HG02973 (cell line): ENCODE data around the gene CS.
"Not testable (repeated sequence)": the region's sequence is repeated elsewhere in the genome, so short reads cannot be mapped to it uniquely, and the experiment has no call there.

Experiments used
- ATAC-seq: cut with Tn5 transposase; IDR thresholded peaks from one replicate; pipeline ENCODE4 v1.9.1; 2021; ENCODE audit warnings: moderate library complexity; ENCODE audit not compliant: unreplicated experiment

Gene CS

DNA sequence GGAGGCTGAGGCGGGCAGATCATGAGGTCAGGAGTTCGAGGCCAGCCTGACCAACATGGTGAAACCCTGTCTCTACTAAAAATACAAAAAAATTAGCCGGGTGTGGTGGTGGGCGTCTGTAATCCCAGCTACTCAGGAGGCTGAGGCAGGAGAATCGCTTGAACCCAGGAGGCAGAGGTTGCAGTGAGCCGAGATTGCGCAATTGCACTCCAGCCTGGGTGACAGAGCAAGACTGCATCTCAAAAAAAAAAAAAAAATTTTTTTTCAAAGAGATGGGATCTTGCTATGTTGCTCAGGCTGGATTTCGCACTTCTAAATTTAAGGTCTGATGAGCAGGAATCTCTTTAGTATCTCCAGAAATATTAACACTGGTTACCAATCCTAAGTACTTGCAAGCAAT is 21.5 kb upstream of the CS start:
- not testable (repeated sequence) for ATAC-seq

DNA sequence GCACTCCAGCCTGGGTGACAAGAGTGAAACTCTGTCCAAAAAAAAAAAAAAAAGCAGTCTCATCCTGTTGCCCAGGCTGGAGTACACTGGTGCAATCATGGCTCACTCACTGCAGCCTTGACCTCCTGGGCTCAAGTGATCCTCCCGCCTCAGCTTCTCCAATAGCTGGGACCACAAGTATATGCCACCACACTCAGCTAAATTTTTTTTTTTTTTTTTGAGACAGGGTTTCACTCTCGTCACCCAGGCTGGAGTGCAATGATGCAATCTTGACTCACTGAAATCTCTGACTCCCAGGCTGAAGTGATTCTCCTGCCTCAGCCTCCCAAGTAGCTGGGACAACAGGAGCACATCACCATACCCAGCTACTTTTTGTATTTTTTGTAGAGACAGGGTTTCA is 20.9 kb upstream of the CS start:
- ATAC-seq, result no peak

DNA sequence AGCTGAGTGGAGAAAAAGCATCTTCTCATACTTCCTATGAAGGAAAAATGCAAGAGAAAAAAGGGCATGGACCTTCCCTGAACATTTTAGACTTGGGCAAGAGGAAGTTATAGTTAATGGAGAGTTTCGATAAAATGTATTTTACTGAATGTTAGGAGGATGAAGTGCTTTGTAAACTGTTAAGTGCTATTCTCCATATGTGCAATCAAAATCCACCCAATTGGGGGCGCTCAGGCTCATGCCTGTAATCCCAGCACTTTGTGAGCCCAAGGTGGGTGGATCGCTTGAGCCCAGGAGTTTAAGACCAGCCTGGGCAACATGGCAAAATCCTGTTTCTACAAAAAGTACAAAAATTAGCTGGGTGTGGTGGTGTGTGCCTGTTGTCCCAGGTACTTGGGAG is 17.5 kb upstream of the CS start:
- ATAC-seq, result no peak

DNA sequence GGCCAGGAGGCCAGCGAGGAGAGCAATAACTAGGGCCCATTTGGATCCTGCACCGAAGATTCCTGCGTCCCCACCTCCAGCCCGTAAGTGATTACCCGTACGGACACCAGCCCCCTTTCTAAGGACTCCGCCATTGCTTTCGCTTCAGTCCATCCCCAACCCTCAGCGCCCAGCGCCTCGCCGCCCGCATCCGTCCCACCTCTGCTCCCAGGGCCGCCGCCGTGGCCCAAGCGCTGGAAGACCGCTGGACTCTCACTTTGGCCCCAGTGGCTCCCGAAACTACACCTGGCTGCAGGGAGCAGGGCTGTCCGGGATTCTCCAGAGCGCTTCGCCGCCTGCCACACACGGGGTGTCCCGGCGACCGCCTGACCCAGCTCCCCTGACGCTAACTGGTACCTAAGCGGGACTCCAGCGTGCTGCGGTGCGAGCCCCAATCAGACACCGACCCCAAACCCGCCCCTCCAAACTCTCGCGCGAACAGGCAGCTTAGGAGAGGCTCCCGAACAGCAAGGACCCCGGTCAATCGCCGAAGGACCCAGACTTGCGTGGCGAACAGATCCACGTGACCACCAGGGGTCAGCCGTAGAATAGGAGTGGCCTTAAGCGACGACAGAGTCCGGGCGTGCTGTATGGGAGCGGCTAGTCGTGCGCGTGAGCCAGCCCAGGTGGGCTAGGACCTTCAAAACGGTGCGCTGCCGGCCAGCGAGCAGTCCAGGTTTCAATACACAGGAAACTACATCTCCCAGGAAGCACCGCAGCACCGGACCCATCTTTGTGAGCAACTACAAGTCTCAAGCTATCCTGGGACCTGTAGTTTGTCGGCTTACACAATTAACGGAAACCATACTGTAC is 15.7 kb upstream of the CS start, which contains the start of gene CNPY2:
TSS of gene CNPY2 (minus strand) at position 367 of the 852 bp plus-strand sequence. CDS start 771 bp downstream, outside the sequence.
- ATAC-seq, result peak; percentile 84

DNA sequence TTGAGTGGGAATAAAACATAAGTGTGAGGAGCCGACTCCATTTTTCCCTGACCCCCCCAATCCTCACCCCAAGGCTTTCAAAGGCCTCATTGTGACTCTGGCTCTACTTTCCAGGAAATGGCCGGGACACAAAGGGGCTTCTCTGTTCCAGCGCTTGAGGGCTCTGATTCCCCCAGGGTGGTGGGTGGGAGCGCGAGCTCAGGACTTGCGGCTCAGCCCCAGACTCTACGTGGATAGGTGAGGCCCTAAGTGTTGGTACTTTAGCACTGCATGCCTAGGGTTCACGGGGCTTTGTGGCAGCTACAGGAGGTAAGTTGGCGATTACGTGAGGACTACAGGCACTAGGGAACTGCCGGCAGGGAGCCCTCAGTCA is 15.1 kb upstream of the CS start:
- ATAC-seq, result no peak

DNA sequence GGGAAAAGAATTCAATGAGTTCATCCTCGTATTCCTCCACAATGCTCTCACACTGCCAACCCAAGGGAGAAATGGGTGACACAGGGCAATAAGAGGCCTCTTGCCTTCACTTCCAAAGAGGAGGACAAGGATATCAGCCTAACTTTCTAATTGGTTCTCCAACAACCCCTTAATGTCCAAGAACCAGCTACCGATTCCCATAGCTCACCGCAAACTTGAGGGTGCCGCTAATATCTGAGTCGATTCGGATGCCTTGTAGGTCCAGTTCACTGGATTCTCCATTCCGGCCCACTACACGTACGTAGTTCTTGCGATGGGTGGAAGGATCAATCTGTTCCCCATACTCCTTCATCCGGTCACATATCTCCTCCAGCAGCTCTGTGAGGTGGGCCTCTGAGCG is 10.9 kb upstream of the CS start:
- ATAC-seq, result no peak

DNA sequence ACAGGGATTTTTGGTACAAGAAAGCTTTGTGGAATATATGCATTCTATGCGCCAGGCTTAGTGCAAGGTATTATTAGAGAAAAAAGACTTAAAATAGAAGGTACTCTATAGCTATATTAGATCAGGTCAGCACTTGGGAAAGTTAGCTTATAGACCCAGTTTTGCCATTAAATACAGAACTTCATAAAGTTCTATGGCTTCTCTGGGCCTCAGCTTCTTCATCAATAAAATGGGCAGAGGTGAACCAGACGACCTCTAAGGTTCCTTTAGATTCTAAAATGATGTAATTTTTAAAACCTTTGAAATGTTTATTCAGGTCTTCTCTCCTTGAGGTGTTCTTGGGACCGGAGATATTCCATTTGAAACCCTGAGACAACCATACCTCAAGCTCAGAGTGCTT is 8.6 kb upstream of the CS start:
- no peak for ATAC-seq

DNA sequence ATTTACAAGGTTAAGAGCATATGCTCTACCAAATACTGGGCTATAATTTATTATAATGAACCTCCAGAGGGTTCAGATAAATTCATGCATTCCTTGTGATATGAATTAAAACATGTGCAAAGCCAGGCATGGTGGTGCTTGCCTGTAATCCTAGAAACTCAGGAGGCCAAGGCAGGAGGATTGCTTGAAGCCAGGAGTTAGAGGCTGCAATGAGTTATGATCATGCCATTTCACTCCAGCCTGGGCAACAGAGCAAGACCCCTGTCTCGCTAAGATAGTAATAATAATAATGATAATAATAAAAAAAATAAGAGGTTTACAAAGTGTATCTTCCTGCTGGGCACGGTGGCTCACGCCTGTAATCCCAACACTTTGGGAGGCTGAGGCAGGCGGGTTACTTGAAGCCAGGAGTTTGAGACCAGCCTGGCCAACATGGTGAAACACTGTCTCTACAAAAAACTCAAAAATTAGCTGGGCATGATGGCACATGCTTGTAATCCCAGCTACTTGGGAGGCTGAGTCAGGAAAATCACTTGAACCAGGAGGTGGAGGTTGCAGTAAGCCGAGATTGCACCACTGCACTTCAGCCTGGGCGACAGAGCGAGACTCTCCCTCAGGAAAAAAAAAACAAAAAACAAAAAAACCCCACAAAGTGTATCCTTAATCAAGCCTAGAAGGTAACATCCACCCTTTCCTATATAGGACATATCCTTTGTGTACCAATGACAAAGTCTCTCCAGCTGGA is 7.3 kb upstream of the CS start:
- ATAC-seq, result no peak

DNA sequence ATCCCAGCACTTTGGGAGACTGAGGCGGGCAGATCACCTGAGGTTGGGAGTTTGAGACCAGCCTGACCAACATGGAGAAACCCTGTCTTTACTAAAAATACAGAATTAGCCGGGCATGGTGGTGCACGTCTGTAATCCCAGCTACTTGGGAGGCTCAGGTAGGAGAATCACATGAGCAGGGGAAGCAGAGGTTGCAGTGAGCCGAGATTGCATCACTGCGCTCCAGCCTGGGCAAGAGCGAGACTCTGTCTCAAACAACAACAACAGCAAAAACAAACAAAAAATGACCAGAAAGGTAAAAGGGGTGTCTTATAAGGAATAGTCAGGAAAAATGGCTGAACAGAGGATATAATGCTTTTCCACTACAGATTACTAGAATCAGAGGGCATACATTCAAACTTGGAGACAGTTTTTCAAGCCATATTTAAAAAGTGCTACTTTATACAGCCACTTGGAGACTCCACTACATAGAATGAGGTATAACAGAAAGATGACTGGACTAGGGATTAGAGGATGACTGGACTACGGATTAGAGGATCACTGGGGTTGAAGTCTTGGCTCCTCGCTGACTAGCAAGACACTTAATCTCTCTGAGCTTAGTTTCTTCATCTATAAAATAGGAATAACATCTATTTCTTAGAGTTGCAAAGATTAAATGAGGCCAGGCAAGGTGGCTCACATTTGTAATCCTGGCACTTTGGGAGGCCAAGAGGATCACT is 4.9 kb upstream of the CS start:
- ATAC-seq, result no peak

DNA sequence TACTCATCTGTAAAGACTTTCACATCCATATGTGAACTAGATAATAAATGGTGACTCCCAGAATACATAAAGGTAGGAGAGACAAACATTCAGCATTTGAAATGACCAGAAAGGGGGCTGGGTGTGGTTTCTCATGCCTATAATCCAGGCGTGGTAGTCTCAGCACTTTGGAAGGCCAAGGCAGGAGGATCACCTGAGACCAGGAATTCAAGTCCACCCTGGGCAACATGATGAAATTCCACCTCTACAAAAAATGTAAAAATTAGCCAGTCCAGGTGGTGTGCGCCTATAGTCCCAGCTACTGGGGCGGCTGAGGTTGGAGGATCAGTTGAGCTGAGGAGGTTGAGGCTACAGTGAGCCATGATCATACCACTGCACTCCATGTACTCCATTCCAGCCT is 4.1 kb upstream of the CS start:
- no peak for ATAC-seq

DNA sequence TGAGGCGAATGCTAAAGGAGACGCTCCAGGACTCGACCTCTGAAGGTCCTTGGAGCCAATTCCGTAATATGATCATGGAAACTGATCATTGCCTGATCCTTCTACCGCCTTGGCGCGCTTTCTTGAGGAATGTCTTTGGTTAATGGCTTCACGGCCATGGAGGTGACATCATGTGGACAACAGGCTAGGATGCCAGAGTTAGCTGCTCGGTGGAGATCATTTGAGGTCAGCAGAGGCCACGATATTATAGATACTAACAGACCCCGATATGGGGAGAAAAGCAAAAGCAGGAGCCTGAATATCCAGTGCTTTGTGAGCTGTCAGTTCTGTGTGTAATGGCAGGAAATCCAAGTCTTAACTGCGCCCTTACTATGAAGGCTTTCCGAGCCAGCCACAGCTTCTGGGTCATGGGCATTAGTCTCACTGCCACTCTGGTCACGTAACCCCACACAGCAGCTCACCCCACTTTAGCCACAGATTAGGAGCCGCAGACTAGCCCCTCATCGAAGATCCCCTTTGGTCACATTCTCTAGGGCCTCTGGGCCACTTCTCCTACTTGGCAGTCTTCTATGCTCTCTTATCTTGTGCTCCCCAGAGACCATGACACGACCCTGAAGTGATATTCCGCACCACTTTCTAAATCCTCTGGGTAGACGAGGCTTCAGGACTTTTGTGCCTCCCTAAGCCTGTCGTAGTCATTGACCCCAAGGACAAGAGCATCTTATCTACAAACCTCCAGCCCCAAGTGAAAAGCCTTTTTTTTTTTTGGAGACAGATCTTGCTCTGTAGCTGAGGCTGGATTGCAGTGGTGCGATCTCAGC is 724 bp upstream of the CS start:
- ATAC-seq, result no peak

DNA sequence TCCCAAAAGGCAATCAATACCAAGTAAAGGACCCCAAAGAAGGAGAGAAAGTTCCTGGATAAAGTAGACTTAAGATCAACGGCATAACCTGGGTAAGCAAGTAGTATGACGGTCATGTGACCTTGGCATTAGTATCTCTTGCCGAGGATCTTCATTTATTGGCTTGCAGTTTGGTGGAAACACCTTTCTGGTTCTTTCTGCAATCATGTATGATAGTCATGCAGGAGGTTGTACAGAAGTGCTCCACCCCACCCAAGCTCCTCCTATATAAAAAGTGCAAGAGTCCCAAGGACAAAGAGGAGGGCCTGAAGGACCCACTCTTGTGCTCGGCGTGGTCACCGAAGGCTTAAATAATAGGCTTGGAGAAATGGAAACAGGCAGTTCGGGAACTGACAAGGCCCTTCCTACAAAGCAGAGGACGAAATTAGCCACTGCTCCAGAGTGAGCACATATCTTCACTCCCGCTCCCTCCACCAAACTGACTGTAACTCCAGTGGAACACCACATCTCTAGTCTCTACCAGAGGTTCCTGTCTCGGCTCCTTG is 750 bp downstream of the CS start:
- ATAC-seq, result no peak

DNA sequence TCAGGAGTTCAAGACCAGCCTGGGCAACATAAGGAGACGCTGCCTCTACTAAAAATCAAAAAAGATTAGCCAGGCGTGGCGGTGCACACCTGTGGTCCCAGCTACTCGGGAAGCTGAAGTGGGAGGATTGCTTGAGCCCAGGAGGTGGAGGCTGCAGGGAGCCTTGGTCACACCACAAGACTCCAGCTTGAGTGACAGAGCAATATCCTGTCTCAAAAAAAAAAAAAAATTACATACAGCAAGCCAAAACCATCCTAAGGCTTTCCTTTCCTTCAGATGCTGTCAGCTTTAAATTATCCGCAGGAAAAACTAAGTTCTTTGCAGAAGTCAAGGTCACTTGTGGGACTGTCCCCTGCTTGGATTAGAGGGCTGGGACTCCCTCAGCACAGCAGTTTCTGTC is 1.3 kb downstream of the CS start:
- ATAC-seq, result no peak

DNA sequence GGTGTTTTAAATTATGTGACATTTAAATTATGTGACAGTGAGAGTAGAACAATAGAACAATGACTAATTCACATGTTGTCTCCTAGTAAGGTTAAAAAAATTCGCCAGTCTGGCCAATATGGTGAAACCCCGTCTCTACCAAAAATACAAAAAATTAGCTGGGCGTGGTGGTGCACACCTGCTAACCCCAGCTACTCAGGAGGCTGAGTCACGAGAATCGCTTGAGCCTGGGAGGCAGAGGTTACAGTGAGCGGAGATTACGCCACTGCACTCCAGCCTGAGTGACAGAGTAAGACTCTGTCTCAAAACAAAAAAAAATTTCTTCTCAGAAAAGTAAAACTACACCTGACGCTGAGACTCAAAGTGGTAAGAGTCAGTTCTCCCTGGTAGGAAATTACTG is 2.7 kb downstream of the CS start:
- no peak for ATAC-seq

DNA sequence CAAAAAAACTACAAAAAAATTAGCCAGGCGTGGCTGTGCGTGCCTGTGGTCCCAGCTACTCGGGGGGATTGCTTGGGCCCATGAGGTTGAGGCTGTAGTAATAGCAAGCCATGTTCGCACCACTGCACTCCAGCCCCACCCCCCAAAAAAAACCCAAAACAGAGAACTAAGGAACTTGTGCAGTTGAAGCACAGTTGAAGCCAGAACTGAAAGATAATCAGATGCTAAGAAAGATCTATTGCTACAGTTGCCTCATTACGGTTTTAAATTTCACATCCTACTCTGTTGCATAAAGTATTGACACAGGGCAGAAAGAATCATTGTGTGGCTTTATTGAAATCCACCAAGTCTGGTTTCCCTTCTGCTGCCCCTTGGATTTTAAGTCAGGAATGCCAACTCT is 3.8 kb downstream of the CS start:
- ATAC-seq, result no peak

DNA sequence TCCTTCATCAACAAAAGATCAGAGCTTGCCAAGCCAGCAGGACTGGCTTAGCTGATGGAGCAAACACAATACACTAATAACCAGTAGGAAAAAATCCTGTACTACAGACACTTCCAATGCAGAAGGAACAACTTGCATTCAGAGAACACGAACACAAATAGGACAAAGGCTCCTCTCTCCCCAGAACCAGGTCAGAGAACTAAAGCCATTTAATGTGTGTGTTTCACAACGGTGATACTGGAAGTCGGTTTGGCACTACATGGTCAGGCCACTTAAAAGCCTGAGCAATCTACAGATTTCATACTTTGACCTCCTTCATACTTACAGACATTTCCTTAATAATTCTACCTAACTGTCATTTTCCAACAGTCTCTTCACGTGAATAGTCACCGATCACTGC is 6.3 kb downstream of the CS start:
- no peak for ATAC-seq

DNA sequence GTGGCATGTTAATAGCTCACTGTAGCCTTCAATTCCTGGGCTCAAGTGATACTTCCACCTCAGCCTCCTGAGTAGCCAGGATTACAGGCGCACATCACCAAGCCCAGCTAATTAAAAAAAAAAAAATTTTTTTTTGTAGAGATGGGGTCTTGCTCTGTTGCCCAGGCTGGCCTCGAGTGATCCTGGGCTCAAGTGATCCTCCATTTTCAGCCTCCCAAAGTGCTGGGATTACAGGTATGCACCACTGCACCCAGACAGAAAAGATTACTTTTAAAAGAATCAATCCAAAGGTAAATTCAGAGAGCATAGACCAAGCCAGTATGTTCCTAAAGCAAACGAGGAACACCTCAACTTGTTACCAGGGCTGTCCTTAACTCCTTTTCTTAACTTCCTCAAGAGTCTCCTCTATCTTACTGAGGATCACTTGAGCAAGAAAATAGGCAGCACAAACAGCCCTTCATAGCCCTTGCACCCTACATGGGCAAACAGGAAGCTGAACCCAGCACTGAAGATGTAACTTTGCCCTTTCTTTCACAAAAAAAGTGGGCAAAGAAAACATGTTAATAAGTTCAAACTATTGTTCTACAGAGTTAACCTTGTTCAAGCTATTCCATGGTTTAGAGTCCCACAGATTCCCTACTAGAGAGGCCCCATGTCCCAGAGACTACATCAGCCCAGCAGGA is 11.3 kb downstream of the CS start:
- ATAC-seq, result no peak

DNA sequence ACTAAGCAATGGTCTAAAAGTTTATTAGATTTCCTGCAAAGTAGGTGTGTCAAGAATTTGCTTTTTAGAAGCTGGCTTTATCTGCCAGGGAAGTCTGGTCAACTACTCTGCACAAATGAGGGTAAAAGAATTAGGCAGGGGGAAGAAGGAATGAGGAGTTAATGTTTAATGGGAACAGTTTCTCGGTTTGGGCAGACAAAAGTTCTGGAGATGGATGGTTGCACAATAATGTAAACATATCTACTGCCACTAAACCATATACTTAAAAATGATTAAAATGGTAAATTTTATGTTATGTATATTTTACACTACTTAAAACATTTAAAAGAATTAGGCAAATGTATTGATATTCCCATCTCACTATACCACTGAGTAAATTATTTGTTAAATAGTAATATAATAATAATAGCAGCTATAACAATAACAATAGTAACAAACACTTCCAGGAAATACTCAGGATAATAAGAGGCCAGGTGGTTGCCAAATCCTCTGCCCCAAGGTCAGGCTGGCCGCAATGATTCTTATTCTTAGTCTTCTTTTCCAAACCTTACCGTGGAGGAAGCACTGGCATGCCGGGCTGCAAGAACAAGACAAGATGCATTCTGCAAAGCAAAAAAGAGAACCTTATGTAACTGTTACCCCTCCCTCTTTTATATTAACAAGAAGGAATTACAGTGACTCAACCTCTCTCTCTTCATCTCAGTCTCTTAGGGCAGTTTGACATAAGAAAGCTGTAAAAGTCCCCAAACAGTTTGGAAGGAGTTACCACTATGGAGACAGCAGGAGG is 13.9 kb downstream of the CS start:
- no peak for ATAC-seq

DNA sequence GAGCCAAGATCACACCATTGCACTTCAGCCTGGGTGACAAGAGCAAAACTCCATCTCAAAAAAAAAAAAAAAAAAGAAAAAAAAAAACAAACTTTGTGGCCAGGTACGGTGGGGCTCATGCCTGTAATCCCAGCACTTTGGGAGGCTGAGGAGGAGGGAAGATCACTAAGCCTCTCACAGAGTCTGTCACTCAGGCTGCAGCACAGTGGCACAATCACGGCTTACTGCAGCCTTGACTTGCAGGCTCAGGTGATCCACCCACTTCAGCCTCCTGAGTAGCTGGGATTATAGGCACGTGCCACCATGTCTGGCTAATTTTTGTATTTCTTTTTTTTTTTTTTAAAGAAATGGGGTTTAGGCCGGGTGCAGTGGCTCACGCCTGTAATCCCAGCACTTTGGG is 15.9 kb downstream of the CS start:
- not testable (repeated sequence) for ATAC-seq
